Stimulated activated CD4-positive, alpha-beta T cell treated with anti-CD3 and anti-CD28 coated beads, Interleukin-4, amount 100 ng/mL, for 4 hours (primary cell): ENCODE measurements around the gene NKPD1.

ENCODE experiments used
- DNase-seq, 2 experiments: peaks; one replicate each; pipeline ENCODE4 v3.0.0-alpha.2; 2020

The NKPD1 gene

DNA sequence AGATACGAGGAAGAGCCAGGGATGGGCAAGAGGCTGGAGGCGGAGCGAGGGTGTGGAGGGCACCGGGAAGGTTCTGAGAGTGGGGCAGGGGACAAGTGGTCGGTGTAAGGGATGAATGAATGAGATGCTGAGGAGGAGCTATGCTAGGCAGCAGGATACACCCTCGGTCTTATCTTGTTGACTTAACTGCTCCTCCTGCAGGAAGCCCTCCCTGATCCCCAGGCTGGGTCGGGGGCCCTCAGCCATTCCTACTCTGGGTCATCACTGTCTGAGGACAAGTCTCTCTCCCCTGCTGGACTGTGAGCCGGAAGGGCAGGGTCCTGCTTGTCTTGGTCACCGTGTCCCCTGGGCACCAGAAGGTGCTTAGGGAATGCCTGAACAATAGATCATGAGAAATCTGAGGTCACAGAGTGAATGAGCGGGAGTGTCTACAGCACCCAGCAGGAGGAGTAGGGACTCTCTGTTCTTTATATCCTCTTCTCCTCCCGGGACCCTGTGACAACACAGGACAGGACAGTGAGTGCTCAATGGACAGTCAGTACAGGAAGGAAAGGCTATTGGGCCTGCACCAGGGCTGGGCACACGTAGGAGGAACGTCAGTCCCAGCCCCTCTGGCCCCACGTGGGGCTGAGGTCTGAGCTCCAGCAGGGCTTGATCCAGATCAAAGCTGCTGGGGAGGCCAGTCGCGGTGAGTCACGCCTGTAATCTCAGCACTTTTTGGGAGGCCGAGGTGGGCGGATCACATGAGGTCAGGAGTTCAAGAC is 6.5 kb downstream of the NKPD1 start:
- no peak for DNase-seq

DNA sequence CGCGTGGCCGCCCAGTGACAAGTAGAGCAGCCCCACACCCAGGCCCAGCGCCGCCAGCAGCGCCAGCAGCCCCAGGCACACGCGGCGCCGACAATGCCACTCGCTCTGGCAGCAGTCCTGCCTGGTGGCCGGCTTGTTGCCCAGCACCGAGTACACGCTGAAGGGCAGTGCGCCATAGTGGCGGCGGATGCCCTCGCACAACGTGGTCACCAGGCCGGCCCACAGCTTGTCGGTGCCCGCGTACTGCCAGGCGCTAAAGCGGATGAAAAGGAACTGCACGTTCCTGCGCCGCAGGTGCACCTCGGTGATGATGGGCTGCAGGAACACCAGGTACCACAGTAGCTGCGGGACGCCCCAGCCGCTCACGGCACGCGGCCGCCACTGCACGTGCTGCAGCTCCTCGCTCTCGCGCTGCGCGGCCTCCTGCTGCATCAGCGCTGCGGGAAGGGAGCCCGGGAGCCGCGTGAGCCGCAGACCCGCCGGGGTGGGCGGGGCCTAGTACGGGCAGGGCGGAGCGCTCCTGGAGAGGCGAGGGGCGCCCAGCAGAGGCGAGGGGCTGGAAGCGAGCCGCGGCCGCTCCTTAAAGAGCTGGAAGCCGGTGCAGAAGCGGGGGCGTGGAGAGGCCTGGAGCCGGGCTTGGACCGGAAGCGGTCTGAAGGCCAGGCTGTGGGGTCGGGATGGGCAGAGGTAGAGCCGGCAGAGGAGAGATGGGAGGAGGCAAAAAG is 7.3 kb downstream of the NKPD1 start:
- DNase-seq = peak; percentile 34 to 51

DNA sequence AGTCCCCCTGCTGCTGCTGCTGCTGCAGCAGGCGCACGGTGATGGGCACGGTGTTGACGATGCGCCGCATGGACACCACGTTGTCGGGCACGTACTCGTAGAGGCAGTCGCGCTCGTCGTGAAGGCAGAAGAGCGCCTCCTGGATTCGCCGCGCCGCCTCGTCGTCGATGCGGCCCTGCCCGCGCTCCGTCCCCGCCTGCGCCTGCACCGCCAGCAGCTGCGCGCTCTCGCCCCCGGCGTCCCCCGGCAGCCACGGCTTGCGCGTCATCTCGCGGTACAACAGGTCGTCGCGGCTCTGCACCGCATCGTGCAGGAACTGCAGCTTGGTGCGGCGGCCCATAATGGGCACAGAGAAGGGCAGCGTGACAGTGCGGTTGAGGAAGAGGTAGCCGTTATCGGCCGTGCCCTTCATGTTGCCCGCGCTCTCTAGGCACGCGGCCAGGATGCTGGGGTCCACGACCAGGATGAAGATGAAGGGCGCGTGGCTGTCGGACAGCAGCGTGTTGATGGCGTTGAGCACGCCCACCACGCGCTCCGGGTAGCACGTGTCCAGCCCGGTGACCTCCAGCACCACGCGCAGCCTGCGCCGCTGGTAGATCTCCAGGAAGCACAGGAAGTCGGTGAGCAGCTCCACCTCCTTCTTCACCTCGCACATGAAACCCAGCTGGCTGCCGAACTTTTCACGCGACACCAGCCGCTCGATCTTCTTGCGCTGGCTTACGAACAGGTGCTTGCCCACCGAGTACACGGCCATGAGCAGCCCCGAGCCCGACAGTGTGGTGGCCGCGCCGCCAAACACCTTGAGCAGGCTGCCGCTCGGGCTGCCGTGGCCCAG is 8.1 kb downstream of the NKPD1 start:
- DNase-seq = peak; percentile 34 to 58

DNA sequence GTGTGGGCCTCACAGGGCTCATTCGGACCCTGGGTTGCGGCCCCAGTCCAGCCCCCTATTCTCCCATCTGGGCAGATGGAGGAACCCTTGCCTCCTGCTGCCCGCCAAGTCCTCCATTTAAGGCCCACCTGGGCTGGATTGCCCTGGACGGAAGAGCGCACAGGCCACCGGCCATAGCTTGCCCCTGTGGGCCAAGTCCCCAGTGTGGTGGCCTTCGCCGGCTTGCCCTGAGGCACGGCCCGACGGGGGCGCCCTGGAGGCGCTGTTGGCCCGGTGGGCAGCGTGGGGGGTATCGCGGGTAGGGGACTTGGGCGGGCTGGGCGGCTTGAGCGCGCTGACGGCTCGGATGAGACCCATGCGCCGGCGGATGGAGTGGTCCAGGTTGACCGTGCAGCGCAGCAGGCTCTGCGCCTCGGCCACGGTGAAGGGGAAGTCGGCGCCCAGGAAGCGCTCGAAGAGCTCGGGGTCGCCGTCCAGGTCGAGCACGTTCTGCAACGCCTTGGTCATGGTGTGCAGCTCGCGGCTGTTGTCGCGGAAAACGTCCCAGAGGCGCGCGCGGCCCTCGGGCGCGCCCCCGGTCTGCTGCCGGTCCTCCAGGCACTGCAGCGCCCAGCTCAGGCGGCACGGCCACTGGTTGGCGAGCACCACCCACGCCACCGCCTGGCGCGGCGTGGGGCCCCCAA is 8.8 kb downstream of the NKPD1 start:
- DNase-seq = no peak

DNA sequence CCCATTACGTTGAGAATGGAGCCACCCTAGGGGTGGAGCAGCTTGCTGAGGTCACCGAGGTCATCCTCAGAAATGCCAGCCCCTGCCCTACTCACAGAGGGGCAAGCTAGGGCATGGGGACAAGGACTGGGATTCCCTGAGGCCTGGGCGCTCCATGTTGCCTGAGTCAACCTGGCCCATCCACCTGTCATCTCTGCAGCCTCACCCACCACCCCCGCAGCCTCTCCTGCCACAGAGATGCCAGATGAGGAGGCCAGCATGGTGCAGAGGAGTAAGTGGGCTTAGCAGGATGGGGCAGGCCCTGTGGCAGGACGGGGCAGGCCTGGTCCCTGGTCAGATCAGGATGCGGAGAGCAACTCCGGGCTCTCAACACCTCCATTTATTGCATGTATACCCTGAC is 9.5 kb downstream of the NKPD1 start:
- DNase-seq = no peak

DNA sequence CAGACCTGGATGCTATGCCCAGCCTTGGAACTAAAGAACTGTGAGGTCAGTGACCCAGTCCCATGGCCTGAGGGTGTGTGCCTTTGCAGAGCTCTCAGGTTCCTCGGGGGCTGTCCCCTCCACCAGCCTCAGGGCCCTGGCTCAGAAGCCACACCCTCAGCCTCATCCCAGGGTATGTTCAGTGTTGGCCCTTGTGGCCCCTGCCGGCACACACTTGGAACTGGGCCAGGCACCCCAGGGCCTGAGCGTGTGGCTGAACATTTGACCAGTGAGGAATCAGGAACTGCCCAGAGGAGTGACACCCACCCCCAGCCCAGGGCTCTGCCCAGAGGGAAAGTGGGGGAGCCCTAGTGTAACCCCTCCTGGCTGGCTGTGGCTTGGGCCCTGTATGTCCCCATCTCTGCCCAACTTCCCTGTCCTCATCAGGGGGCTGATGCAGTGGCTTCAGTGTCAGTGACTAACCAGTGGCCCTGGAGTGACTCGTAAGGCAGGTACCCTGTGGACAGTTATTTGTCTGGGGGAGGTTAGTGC is 10.0 kb downstream of the NKPD1 start:
- no peak for DNase-seq

DNA sequence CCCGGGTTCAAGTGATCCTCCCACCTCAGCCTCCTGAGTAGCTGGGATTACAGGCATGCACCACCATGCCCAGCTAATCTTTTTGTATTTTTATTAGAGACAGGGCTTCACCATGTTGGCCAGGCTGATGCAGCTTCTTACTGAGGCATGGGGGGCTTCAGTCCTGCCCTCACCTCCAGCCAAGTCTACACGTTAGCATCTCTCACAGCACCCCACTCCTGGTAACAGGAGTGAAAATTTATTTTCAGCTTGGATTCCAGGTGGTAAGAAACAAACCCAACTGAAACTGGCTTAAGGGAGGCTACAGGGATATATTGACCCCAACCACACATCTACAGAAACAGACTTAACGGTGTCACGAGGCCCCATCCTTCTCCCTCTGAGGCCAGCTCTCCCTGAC is 10.6 kb downstream of the NKPD1 start:
- DNase-seq = no peak

DNA sequence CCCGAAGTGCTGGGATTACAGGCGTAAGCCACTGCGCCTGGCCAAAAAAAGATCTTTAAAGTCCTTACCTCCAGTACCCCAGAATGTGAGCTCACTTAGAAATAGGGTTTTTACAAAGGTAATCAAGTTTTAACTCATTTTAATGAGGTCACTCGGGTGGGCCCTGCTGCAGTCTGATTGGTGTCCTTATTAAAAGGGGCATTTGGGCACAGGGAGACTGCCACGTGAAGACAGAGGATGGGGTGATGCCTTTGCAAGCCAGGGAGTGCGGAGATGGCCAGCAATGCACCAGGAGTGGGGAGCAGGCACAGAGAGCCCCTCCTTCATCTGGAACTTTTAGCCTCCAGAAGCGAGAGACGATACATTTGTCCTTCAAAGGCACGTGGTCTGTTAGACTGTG is 11.7 kb downstream of the NKPD1 start:
- no peak for DNase-seq

DNA sequence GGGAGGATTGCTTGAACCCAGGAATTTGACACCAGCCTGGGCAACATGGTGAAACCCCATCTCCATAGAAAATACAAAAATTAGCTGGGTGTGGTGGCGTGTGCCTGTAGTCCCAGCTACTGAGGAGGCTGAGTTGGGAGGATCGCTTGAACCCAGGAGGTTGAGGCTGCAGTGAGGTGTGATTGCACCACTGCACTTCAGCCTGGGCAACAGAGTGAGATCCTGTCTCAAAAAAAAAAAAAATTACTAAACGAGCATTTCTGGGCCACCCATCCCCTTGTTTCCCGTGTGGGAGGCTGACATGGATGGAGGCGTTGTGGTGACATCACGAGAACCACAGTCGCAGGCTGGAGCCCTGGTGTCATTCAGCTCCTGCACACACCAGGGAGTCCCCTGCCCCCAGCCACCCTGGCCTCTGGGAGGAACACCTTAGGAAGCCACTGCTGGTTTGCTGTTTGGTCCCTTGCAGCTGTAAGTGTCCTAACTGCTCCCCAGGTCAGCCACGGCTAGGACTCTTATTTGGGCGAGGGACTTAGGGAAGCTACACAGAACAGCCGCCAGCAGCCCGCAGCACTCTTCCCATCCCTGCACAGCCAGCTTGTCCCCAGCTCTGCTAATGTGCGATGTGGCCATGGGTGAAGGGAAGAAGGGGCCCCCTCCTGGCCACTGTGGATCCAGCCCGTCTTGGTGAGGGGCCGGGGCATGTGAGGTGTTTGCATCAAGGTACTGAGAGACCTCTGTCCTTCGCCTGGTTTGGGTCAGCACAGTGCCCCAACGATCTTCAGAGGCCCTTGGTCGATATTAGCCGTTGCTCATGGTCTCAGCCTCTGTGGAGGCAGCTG is 12.7 kb downstream of the NKPD1 start:
- DNase-seq = no peak

DNA sequence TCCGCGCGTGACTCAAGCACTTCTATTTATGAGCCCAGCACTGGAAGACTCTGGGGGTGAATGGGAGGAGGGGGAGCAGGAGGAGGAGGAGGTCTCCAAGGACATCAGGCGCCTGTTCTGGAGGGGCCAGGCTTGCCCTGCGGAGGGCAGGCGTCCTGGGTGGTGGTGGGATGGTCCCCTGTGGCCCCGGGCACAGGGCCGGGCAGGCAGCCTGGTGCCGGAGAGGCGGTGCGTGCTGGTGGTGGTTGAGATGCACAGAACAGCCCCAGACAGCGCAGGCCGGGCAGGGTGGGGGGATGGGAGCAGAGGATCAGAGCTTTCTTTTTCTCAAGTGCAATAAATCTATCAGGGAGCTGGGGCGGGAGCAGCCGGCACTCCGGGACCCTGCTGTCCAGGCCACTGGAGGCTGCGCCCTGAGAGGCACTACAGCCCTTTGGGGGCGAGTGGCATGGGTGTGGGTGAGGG is 14.0 kb downstream of the NKPD1 start:
- DNase-seq = no peak

DNA sequence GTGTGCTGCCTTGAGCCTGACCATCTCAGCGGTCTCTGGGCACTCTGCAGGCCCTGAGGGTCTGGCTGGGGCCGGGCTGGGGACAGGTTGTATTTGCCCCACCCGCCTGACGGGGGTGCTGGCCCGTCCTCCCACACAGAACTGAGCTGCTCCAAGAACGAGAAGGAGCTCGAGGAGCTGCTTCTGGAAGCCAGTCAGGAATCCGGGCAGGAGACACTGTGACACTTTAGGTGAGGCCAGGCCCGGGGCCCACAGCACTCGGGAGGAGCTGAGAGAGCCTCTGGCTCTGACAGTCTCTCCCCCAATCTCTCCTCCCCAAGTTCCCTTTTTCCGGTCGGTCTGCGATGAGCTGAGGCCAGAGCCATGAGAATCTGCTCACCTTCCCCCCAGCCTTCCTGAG is 14.5 kb downstream of the NKPD1 start:
- no peak for DNase-seq

DNA sequence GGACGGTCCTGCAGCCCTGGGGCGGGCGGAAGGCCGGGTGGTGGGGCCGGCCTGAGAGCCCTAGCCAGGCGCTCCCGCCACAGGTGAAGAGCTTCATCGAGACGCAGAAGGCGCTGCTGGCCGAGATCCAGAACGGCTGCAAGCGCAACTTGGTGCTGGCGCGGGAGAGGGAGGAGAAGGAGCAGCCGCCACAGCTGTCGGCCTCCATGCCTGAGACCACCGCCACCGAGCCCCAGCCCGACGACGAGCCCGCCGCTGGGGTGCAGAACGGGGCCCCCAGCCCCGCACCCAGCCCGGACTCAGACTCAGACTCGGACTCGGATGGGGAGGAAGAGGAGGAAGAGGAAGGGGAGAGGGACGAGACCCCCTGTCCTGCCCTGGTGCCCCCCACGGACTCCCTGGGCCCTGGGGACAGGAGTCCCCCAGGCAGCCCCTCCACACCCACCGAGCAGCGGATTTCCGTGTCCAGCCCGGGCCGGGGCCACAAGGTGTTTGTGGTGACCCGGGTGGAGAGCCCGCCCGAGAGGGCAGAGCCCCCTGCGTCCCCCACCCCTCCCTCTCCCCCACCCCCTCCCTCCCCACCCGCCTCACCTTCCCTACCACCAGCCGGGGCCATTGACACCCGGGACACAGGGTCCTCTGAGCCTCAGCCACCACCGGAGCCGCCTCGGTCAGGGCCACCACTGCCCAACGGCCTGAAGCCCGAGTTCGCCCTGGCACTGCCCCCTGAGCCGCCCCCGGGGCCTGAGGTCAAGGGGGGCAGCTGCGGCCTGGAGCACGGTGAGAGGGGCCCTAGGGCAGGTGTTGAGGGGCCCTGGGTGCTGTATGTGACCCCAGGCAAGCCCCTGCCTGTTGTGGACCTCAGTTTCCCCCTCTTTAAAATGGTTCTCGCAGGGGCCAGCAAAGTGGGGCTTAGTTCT is 15.3 kb downstream of the NKPD1 start:
- DNase-seq = no peak

DNA sequence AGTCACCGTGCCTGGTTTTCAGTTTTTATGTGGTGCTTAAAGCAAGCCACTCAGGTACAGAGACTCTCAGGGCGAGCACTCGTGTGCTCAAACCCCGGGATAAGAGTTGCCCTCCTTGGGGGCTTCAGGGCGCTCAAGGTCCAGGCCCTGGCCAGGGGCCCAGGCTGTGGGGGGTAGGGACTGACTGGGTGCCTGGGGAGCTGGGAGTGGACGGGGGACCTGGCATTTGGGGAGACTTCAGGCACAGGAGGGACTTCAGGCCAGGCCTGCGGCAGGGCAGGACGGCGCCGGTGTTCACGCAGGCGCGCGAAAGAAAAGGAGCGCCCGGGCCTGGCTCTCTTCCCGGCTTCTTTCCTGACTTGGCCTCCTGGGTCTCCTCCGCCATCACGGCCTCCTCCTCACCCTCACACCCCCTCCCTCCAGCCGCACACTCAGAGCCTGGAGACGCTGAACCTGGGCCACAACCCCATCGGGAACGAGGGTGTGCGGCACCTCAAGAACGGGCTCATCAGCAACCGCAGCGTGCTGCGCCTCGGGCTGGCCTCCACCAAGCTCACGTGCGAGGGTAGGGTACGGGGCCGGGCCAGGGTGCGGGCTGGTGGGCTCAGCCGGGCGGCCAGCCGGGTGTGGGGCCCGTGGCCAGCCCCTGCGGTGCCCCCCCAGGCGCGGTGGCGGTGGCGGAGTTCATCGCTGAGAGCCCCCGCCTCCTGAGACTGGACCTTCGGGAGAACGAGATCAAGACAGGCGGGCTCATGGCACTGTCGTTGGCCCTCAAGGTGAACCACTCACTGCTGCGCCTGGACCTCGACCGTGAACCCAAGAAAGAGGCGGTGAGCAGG is 16.1 kb downstream of the NKPD1 start:
- DNase-seq = no peak

DNA sequence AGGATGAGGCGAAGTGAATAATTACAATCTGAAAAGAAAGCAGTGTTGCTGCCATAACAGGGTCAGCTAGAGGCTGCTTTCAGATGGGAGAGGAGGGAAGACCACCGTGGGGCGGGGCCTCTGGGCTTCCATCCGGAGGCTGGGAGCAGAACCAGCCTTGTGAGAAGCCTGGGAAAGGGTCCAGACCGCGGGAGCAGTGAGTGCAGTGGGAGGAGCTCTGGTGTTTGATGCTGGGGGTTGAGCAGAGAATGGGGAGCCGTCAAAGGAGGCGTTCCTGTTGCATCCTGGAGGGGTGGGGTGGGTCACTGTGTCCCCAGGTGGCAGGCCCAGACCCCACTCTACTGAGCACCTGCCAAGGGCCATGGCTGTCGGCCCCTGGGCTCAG is 18.1 kb downstream of the NKPD1 start:
- no peak for DNase-seq

DNA sequence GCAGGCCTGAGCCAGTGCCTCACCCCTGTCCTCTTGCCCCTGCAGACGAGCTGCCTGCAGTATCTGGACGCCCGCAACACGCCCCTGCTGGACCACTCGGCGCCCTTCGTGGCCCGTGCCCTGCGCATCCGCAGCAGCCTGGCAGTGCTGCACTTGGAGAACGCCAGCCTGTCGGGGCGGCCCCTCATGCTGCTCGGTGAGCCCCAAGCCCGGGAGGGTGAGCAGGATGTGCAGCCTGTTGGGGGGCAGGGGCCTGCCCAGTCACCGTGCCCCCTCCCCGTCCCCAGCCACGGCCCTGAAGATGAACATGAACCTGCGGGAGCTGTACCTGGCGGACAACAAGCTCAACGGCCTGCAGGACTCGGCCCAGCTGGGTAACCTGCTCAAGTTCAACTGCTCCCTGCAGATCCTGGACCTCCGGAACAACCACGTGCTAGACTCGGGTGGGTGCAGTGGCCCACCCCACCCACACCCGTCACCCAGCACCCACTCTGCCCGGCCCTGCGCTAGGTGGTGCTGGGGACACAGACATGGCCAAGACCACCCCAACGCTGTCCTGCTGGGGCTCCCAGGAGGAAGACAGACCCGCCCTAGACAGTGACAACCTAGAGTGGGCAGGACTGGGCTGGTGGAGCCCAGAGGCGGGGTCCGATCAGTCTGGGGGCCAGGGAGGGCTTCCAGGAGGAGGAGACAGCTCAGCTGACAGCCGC is 18.6 kb downstream of the NKPD1 start:
- no peak for DNase-seq

DNA sequence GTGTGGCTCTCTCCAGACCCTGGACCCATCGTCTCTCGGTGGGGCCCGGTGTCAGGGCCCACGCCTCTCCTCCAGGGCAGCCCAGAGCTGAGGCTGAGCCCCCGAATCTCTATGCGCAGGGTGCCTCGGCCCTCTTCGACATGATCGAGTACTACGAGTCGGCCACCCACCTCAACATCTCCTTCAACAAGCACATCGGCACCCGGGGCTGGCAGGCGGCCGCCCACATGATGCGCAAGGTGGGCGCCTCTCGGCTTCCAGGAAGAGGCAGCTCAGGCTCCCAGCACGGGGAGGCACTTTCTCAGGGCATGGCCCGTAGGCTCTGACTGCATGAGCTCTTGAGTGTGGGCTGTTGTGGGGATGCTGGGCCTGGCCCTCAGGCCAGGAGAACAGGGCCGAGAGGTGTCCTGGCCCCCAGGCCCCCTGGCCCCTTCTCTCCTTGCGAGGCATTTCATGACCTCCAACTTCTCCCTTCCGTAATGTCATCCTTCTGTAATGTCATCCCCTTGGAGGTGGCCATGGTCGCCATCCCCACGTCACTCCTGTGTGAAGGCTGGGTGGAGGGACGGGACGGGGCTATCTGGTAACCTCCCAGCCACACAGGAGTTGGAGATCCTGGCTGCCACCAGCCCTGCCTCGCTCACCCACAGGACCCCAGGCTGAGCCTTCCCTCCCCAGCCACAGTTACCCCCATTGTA is 19.4 kb downstream of the NKPD1 start:
- DNase-seq = no peak

DNA sequence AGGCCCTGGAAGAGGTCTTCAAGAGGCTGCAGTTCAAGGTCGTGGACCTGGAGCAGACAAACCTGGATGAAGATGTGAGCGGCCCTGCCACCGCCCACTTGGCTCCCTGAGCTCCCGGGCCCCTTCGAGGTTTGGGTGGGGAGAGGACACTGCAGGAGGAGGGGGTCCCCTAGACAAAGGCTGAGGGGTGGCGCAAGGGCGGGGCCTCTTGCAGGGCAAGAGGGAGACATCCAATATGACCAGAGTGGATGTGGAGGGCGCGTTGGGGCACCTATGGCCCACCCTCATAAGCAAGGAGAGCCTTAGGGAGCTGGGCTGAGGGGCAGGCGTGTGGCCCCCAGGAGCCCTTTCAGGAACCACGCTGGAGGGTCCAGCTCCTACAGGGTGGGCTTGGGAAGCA is 20.2 kb downstream of the NKPD1 start:
- DNase-seq = no peak

DNA sequence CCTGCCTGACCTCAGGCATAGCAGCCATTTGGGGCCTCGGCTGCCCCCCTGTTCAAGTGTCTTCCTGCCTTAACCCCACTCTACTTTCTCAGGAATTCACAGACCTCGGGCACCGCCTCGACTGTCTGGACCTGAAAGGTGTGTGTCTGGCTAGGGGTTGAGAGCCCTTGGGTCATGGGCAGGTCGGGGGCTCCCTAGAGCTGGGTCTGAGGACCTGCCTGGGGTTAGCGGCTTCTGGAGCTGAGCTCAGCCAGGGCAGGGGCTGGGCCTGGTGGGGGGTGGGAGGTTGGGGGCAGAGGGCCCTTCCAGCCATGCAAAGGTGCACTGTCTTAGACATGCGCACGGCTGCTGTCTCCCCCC is 20.7 kb downstream of the NKPD1 start:
- DNase-seq = no peak
